Measurements from ENCODE around the gene IGSF23.

DNA sequence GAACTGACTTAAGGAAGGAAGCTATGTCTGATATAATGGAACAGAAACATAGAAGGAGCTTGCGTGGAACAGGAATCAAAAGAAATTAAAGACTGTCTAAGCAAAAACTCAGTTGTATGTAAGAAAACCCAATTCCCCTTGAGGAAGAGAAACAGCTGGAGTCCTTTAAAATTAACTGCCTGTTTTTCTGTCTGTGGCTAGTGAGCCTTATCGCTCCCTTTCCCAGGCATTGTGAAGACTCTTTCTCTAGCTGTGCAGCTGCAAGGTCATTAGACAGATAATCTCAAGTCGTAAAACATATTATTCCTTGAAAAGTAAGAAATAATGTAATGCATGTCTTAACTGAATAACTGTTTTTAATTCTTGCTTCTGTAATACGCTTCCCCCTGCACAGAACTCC is 39.7 kb upstream of the IGSF23 start:
- TF ChIP-seq, protein P1, sequence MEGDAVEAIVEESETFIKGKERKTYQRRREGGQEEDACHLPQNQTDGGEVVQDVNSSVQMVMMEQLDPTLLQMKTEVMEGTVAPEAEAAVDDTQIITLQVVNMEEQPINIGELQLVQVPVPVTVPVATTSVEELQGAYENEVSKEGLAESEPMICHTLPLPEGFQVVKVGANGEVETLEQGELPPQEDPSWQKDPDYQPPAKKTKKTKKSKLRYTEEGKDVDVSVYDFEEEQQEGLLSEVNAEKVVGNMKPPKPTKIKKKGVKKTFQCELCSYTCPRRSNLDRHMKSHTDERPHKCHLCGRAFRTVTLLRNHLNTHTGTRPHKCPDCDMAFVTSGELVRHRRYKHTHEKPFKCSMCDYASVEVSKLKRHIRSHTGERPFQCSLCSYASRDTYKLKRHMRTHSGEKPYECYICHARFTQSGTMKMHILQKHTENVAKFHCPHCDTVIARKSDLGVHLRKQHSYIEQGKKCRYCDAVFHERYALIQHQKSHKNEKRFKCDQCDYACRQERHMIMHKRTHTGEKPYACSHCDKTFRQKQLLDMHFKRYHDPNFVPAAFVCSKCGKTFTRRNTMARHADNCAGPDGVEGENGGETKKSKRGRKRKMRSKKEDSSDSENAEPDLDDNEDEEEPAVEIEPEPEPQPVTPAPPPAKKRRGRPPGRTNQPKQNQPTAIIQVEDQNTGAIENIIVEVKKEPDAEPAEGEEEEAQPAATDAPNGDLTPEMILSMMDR (IDR thresholded peaks at IDR 0.05), result no peak
- TF ChIP-seq POLR2A (IDR thresholded peaks at IDR 0.05), result no peak
